GM23248 (cell line): Measurements from ENCODE around the gene ABCC10. TPM values are rescaled to one million over a fixed set of nuclear protein-coding genes. Genes with fewer than 3 reads are reported as not detected.
"Not testable (repeated sequence)": the region's sequence is repeated elsewhere in the genome, so short reads cannot be mapped to it uniquely, and the experiment has no call there.

ENCODE experiments used
- DNase-seq: peaks from one replicate; pipeline ENCODE4 v3.0.0-alpha.2; 2015
- H2AFZ ChIP-seq: fragments of 200-600 bp; sonication (generic); 2 replicates; pipeline ENCODE4 v1.6.1; 2016; ENCODE audit warnings: antibody characterized with exemption
- H3F3A ChIP-seq: fragments of 200-600 bp; sonication (generic); 2 replicates; pipeline ENCODE4 v1.6.1; 2016; ENCODE audit warnings: mild to moderate bottlenecking, antibody characterized with exemption, mixed run types; ENCODE audit not compliant: insufficient read depth
- H3K27ac ChIP-seq: fragments of 200-600 bp; sonication (generic); 2 replicates; pipeline ENCODE4 v1.5.1; 2016; ENCODE audit warnings: mild to moderate bottlenecking
- H3K27me3 ChIP-seq: fragments of 200-600 bp; sonication (generic); replicated peaks from 2 replicates; pipeline ENCODE4 v1.6.1; 2016; ENCODE audit warnings: mild to moderate bottlenecking; ENCODE audit not compliant: insufficient read depth
- H3K36me3 ChIP-seq: fragments of 200-600 bp; sonication (generic); 2 replicates; pipeline ENCODE4 v1.6.1; 2016; ENCODE audit warnings: low read depth, mild to moderate bottlenecking
- H3K4me1 ChIP-seq: fragments of 200-600 bp; sonication (generic); 2 replicates; pipeline ENCODE4 v1.6.1; 2016; ENCODE audit warnings: mild to moderate bottlenecking; ENCODE audit not compliant: insufficient read depth
- H3K4me2 ChIP-seq: fragments of 200-600 bp; sonication (generic); one replicate; pipeline ENCODE4 v1.6.1; 2016; ENCODE audit warnings: mild to moderate bottlenecking; ENCODE audit not compliant: unreplicated experiment
- H3K4me3 ChIP-seq: fragments of 200-600 bp; sonication (generic); 2 replicates; pipeline ENCODE4 v1.5.1; 2016; ENCODE audit warnings: mild to moderate bottlenecking
- H3K79me2 ChIP-seq: fragments of 200-600 bp; sonication (generic); 2 replicates; pipeline ENCODE4 v1.6.1; 2016; ENCODE audit warnings: mild to moderate bottlenecking; ENCODE audit not compliant: insufficient read depth
- H3K9ac ChIP-seq: fragments of 200-600 bp; sonication (generic); 2 replicates; pipeline ENCODE4 v1.6.1; 2016; ENCODE audit warnings: mild to moderate bottlenecking
- H3K9me2 ChIP-seq: fragments of 200-600 bp; sonication (generic); 2 replicates; pipeline ENCODE4 v1.6.1; 2016; ENCODE audit warnings: mixed run types, mild to moderate bottlenecking, moderate library complexity; ENCODE audit not compliant: insufficient read depth
- H3K9me3 ChIP-seq: fragments of 200-600 bp; sonication (generic); one replicate; pipeline ENCODE4 v1.6.1; 2017; ENCODE audit warnings: low read depth
- H4K20me1 ChIP-seq: fragments of 200-600 bp; sonication (generic); 2 replicates; pipeline ENCODE4 v1.6.0; 2016; ENCODE audit not compliant: insufficient read depth
- EZH2 ChIP-seq: fragments of 200-600 bp; sonication (generic); IDR thresholded peaks from 2 replicates; pipeline ENCODE4 v1.6.1; 2018; ENCODE audit warnings: antibody characterized with exemption, mild to moderate bottlenecking; ENCODE audit not compliant: insufficient read depth, poor library complexity, severe bottlenecking
- EZH2phosphoT487 ChIP-seq: fragments of 200-600 bp; sonication (generic); IDR thresholded peaks from 2 replicates; pipeline ENCODE4 v1.6.1; 2018; ENCODE audit warnings: antibody characterized with exemption, moderate library complexity, mild to moderate bottlenecking, low read depth; ENCODE audit not compliant: insufficient read depth
- WGBS, 2 experiments: methylation state at CpG; one replicate each; pipeline ENCODE4 v1.1.6; 2015 to 2017; ENCODE audit warnings: low lambda C conversion rate in 2 of 2, low coverage in 1 of 2; ENCODE audit errors: missing lambda C conversion rate in 2 of 2; 5-methylcytosine and 5-hydroxymethylcytosine counted together
- in situ Hi-C: fragments of 300-500 bp; cut with MboI; formaldehyde crosslinking; loops from 2 replicates; pipeline ENCODE4 v1.15.0; 2020
- polyA plus RNA-seq: library from polyadenylated mRNA; unstranded; fragments of >200 nt; fragmentation: Nextera tagmentation; extraction: Ambion mirVana; gene quantifications from 2 replicates; pipeline ENCODE4 v1.2.1, GENCODE V29; 2016
- total RNA-seq: library from RNA; depleted of rRNA; stranded (reverse); fragments of >200 nt; shearing (Covaris generic); gene quantifications from 2 replicates; pipeline ENCODE4 v1.2.3, GENCODE V29; 2014

ABCC10 gene
- total and polyA plus RNA-seq, 2 experiments from 2014 or later = 20.0 to 21.3 TPM

- Histone ChIP-seq H3K79me2 (no peaks in the 10 kb centered on the region), H2AFZ (no peak overlapping the region), H3K27me3 (no peaks in the 10 kb centered on the region; the same call in 1 of the 2 replicates), H3K4me3 (no peak overlapping the region), H3K9ac (no peak overlapping the region), H3K4me1 (no peaks in the 10 kb centered on the region), H3K27ac (no peak overlapping the region), H3F3A (no peaks in the 10 kb centered on the region), H3K36me3 (no peaks in the 10 kb centered on the region), H3K9me3 (no peaks in the 10 kb centered on the region), H3K4me2 (no peak overlapping the region), H4K20me1 (no peaks in the 10 kb centered on the region), H3K9me2 (no peaks in the 10 kb centered on the region)
- TF ChIP-seq EZH2 = no peak
- TF ChIP-seq EZH2phosphoT487 = no peak
- DNase-seq = no peak
- 86 to 87% methylated on average over 2 of the region's 2 CpGs for WGBS, 2 experiments
- in situ Hi-C loops = no loop called here
Observed at GRCh38 chr6:43413002-43413401, 14.3 kb upstream of the ABCC10 start.

GRCh38 chr6:43415275-43415674, 12.1 kb upstream of the ABCC10 start:
- H3K9me3 ChIP-seq = not testable (repeated sequence)
- 74 to 77% methylated on average over 7 to 8 of the region's 8 CpGs for WGBS, 2 experiments

DNA sequence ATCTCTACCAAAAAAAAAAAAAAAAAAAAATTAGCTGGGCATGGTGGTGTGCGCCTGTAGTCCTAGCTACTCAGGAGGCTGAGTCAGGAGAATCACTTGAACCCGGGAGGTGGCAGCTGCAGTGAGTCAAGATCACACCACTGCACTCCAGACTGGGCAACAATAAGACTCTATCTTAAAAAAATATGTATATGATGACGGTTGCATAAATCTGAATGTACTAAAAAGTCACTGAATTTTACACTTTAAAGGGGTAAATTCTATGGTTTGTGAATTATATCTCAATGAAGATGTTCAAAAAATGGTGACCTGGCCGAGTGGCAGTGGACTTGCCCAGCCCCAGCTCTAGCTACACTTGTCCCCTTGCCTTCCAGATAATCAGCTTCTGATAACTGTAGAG, 10.4 kb upstream of the ABCC10 start:
- H3K27me3 ChIP-seq = no peaks in the 10 kb centered on the region
- H2AFZ ChIP-seq = no peak overlapping the region
- DNase-seq = no peak
- no peaks in the 10 kb centered on the region for H3K9me2 ChIP-seq
- H3K36me3 ChIP-seq = no peaks in the 10 kb centered on the region
- no peak overlapping the region for H3K4me2 ChIP-seq
- no peaks in the 10 kb centered on the region for H4K20me1 ChIP-seq
- H3K4me1 ChIP-seq = no peaks in the 10 kb centered on the region
- H3K9me3 ChIP-seq = no peaks in the 10 kb centered on the region
- in situ Hi-C loops = no loop called here
- H3K79me2 ChIP-seq = no peaks in the 10 kb centered on the region
- no peak overlapping the region for H3K4me3 ChIP-seq
- no peaks in the 10 kb centered on the region for H3F3A ChIP-seq
- no peak overlapping the region for H3K27ac ChIP-seq
- WGBS, 2 experiments = 73 to 78% methylated on average over 4 of the region's 4 CpGs
- TF ChIP-seq EZH2phosphoT487 = no peak
- TF ChIP-seq EZH2 = no peak
- no peak overlapping the region for H3K9ac ChIP-seq

More at GRCh38 chr6:43415275-43415674, 12.1 kb upstream of the ABCC10 start:
- in situ Hi-C loops, H3F3A ChIP-seq, H3K9ac ChIP-seq, H4K20me1 ChIP-seq, H3K9me2 ChIP-seq, H3K4me3 ChIP-seq, H3K79me2 ChIP-seq, H3K36me3 ChIP-seq, H3K27me3 ChIP-seq, H3K4me1 ChIP-seq, H2AFZ ChIP-seq, DNase-seq, H3K4me2 ChIP-seq, H3K27ac ChIP-seq: not testable (repeated sequence)

- DNase-seq = no peak
- H3K4me2 ChIP-seq = no peak overlapping the region
- H3K27me3 ChIP-seq = no peaks in the 10 kb centered on the region
- no peak for TF ChIP-seq EZH2
- no peak for TF ChIP-seq EZH2phosphoT487
- no peaks in the 10 kb centered on the region for H3K4me1 ChIP-seq
- WGBS, 2 experiments = 43 to 47% methylated on average over 5 of the region's 5 CpGs
- H3K9ac ChIP-seq = no peak overlapping the region
- H3K4me3 ChIP-seq = no peak overlapping the region
- H4K20me1 ChIP-seq = no peaks in the 10 kb centered on the region
- no peak overlapping the region for H2AFZ ChIP-seq
- H3K9me3 ChIP-seq = no peaks in the 10 kb centered on the region
- H3F3A ChIP-seq = no peaks in the 10 kb centered on the region
- no peaks in the 10 kb centered on the region for H3K36me3 ChIP-seq
- no peaks in the 10 kb centered on the region for H3K9me2 ChIP-seq
- in situ Hi-C loops = no loop called here
- no peaks in the 10 kb centered on the region for H3K79me2 ChIP-seq
- H3K27ac ChIP-seq = no peak overlapping the region
Observed at GRCh38 chr6:43420012-43420709, 7.2 kb upstream of the ABCC10 start.

DNA sequence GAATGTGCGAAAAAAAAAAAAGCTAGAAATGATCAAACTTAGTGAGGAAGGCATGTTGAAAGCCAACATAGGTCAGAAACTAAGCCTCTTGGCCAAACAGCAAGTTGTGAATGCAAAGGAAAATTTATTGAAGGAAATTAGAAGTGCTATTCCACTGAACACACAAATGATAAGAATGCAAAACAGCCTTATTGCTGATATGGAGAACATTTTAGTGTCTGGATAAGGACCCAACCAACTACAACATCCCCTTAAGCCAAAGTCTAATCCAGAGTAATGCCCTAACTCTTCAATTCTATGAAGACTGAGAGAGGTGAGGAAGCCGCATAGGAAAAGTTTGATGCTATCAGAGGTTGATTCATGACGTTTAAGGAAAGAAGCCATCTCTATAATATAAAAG, 5.5 kb upstream of the ABCC10 start:
- H2AFZ ChIP-seq = no peak overlapping the region
- H3K27ac ChIP-seq = no peak overlapping the region
- no peaks in the 10 kb centered on the region for H3K9me2 ChIP-seq
- H3K4me1 ChIP-seq = no peaks in the 10 kb centered on the region
- in situ Hi-C loops = no loop called here
- H3K9ac ChIP-seq = no peak overlapping the region
- H3K27me3 ChIP-seq = no peaks in the 10 kb centered on the region
- TF ChIP-seq EZH2phosphoT487 = no peak
- no peak for TF ChIP-seq EZH2
- no peaks in the 10 kb centered on the region for H3F3A ChIP-seq
- H4K20me1 ChIP-seq = no peaks in the 10 kb centered on the region
- no peak for DNase-seq
- no peaks in the 10 kb centered on the region for H3K79me2 ChIP-seq
- H3K4me2 ChIP-seq = no peak overlapping the region
- no peaks in the 10 kb centered on the region for H3K9me3 ChIP-seq
- H3K36me3 ChIP-seq = no peaks in the 10 kb centered on the region
- no peak overlapping the region for H3K4me3 ChIP-seq
- 61 to 69% methylated on average over 3 of the region's 3 CpGs for WGBS, 2 experiments

DNA sequence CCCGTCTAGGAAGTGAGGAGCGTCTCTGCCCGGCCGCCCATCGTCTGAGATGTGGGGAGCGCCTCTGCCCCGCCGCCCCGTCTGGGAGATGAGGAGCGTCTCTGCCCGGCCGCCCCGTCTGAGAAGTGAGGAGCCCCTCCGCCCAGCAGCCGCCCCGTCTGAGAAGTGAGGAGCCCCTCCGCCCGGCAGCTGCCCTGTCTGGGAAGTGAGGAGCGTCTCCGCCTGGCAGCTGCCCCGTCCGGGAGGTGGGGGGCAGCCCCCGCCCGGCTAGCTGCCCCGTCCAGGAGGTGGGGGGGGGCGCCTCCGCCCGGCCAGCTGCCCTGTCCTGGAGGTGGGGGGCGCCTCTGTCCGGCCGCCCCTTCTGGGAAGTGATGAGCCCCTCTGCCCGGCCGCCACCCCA, 2.3 kb upstream of the ABCC10 start:
- DNase-seq, H4K20me1 ChIP-seq, H3K36me3 ChIP-seq, H3K27ac ChIP-seq, H3K4me2 ChIP-seq, H3K4me1 ChIP-seq, H3K9me2 ChIP-seq, H3K4me3 ChIP-seq, H3K9me3 ChIP-seq, H3F3A ChIP-seq, H3K9ac ChIP-seq, H3K27me3 ChIP-seq, H2AFZ ChIP-seq, in situ Hi-C loops: not testable (repeated sequence)
- 89 to 93% methylated on average over 6 to 28 of the region's 33 CpGs for WGBS, 2 experiments
- peaks cover 22% of the 10 kb centered on the region for H3K79me2 ChIP-seq
